ENCODE results near the gene SGO1. TPM values are rescaled to one million over a fixed set of nuclear protein-coding genes. Genes with fewer than 3 reads are reported as not detected.
"Not testable (repeated sequence)": the region's sequence is repeated elsewhere in the genome, so short reads cannot be mapped to it uniquely, and the experiment has no call there.

The SGO1 gene
- polyA plus RNA-seq (ENCODE audit: insufficient read length in 3 of 3): 10 to 100 TPM in 2 of 3 donors, 1 to 10 TPM in 1; 8.5 to 12.5 (median 10.7) TPM
- long read RNA-seq, donor 1, partial matches to known transcripts: 0 of 1 reads
- long read RNA-seq, donor 1, other reads (novel, unspliced or antisense): 0 of 1 reads
- long read RNA-seq, donor 2: 0 reads
- long read RNA-seq, donor 3: 0 reads
- long read RNA-seq, donor 4: 0 reads
- long read RNA-seq, donor 5: 0 reads
- long read RNA-seq, donor 6: 0 reads
- long read RNA-seq, donor 7, partial matches to known transcripts: 0 of 1 reads
- long read RNA-seq, donor 7, other reads (novel, unspliced or antisense): 0 of 1 reads
- long read RNA-seq, donor 8, partial matches to known transcripts: 9 of 9 reads
- long read RNA-seq, donor 8, other reads (novel, unspliced or antisense): 0 of 9 reads
- long read RNA-seq, donor 9, partial matches to known transcripts: 0 of 1 reads
- long read RNA-seq, donor 9, other reads (novel, unspliced or antisense): 0 of 1 reads
- long read RNA-seq, donor 10: 0 reads
- long read RNA-seq, donor 11: 0 reads
- long read RNA-seq, donor 12: 0 reads
- long read RNA-seq, donor 13, partial matches to known transcripts: 7 of 7 reads
- long read RNA-seq, donor 13, other reads (novel, unspliced or antisense): 0 of 7 reads
- long read RNA-seq, donor 14: 0 reads
- long read RNA-seq, donor 15, partial matches to known transcripts: 0 of 1 reads
- long read RNA-seq, donor 15, other reads (novel, unspliced or antisense): 0 of 1 reads
- long read RNA-seq, donor 16, partial matches to known transcripts: 0 of 2 reads
- long read RNA-seq, donor 16, other reads (novel, unspliced or antisense): 0 of 2 reads

GRCh38 chr3:20185679-20186599, at the start of gene SGO1:
SGO1 (minus strand) TSS chr3:20186206; CDS start chr3:20184027, 2,179 bp downstream.
- DNase-seq (ENCODE audit: extremely low read depth in 1 of 11, low read depth in 9 of 11, low spot score in 4 of 11): peak; percentile 95 to 99 (median 97)

- DNase-seq (ENCODE audit: extremely low read depth in 1 of 11, low read depth in 9 of 11, low spot score in 4 of 11): no peak
Observed at GRCh38 chr3:20235796-20236195, 49.8 kb upstream of the SGO1 start.

DNA sequence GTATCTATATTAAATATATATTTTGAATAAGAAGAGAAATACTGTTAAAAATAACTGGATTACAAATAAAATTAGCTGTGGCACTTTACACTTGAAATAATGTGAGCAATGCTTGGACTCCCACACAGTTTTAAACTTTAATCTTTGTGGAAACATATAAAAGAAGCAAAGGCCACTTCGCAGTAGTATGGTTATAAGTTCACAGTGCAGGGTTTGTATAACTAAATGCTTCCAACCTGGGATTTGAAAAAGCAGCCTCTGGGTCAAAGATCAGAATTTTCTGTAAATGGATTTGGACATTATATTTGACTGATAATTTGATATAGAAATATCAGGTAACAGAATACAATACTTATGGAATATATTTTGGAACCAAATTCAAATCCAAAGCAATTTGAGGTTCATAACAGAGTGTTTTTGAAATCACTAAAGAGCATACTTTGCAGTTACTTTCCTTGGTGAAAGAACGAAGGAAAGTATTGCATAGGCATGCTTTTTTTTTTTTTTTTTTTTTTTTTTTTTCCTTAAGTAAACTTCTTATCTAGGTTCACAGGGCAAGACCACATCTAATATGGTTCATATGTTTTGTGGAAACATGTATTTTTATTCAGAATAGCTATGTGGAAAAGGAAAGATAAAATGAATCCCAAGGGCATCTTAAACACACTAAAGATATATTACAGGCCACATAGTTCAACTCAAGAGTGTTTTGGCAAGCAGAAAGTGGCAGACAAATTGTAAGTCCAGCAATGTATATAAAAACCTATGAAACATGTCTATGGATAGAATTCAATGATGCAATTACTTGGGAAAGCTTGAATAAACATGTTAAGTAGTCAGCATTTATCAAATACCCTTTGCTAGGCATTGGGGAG, 47.1 kb upstream of the SGO1 start:
- peak in 9 of 11 donors; percentile 10 to 32 (median 21) for DNase-seq (ENCODE audit: extremely low read depth in 1 of 11, low read depth in 9 of 11, low spot score in 4 of 11)

GRCh38 chr3:20230954-20231353, 44.9 kb upstream of the SGO1 start:
- no peak for DNase-seq (ENCODE audit: extremely low read depth in 1 of 11, low read depth in 9 of 11, low spot score in 4 of 11)

DNA sequence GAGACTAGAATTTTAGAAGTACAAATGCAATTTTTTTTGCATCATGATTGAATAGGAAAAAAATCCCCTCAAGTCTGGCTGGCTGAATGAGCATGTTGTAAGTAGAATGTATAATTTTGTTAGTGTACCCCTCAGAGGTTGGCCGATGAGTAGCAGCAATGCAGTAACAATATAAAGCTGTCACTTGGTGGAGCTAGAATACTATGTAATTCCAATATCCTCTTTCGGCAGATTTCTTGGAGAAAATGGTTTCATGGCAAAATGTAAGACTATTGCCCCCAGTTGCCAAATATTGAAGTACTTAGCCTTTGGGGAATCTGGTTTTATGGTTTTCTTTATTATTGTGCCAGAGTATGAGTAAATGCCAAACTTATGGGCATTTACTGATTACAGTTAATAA, 39.8 kb upstream of the SGO1 start:
- peak in 6 of 11 donors; percentile 13 to 32 (median 22) for DNase-seq (ENCODE audit: extremely low read depth in 1 of 11, low read depth in 9 of 11, low spot score in 4 of 11)

DNA sequence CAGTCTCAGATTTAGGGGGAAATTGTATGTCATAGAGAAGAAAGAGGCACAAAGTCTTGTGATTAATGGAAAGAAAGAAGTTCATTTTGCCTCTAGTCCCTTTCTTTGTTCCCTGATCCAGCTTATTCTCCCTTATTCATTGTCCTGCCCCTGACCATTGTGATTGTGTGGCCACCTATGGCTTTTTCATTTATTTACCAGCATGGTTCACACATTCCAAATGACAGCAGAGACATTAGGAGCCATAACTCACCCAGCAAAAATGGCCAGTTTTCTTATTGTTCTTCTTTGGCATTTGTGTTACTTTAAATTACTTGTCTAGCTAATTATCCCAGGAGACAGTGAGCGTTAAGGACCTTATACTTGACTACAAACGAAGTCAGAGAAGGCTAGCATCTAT, 36.3 kb upstream of the SGO1 start:
- DNase-seq (ENCODE audit: extremely low read depth in 1 of 11, low read depth in 9 of 11, low spot score in 4 of 11): no peak

GRCh38 chr3:20218215-20218614, 32.2 kb upstream of the SGO1 start:
- no peak for DNase-seq (ENCODE audit: extremely low read depth in 1 of 11, low read depth in 9 of 11, low spot score in 4 of 11)

DNA sequence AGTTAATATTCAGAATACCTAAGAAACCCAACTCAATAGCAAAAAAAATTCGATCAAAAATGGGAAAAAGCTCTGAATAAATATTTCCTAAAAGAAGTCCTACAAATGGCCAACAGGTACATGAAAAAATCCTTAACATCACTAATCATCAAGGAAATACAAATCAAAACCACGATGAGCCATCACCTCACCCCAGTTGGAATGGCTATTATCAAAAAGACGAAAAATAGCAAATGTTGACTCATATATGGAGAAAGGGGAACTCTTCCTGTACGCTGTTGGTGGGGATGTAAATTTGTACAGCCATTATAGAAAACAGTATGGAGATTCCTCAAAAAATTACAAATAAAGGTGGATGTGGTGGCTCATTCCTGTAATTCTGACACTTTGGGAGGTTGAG, 29.6 kb upstream of the SGO1 start:
- DNase-seq (ENCODE audit: extremely low read depth in 1 of 11, low read depth in 9 of 11, low spot score in 4 of 11): no peak

GRCh38 chr3:20213491-20213890, 27.5 kb upstream of the SGO1 start:
- DNase-seq (ENCODE audit: extremely low read depth in 1 of 11, low read depth in 9 of 11, low spot score in 4 of 11): not testable (repeated sequence)

GRCh38 chr3:20207945-20208344, 21.9 kb upstream of the SGO1 start:
- DNase-seq (ENCODE audit: extremely low read depth in 1 of 11, low read depth in 9 of 11, low spot score in 4 of 11): not testable (repeated sequence)

- DNase-seq (ENCODE audit: extremely low read depth in 1 of 11, low read depth in 9 of 11, low spot score in 4 of 11): not testable (repeated sequence)
Observed at GRCh38 chr3:20205898-20206297, 19.9 kb upstream of the SGO1 start.

GRCh38 chr3:20201143-20201542, 15.1 kb upstream of the SGO1 start:
- DNase-seq (ENCODE audit: extremely low read depth in 1 of 11, low read depth in 9 of 11, low spot score in 4 of 11): no peak

DNA sequence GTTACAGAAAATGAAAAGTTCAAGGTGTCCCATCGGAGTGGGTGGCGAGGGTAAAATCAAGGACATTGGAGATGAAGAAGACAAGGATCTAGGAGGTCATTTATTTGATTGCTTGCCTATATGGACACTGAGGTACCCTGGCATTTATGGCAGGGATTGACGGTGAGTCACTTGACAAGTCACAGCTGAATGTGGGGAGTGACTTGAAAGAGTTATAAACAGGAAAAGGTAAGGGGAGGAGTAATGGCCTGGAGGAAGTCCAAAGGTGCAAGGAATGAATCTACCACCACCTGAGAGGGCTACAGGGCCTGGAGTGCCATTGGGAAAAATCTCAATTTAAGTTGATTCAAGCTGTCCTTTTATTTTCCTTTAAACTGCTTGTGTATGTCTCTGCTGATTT, 11.8 kb upstream of the SGO1 start:
- DNase-seq (ENCODE audit: extremely low read depth in 1 of 11, low read depth in 9 of 11, low spot score in 4 of 11): no peak

DNA sequence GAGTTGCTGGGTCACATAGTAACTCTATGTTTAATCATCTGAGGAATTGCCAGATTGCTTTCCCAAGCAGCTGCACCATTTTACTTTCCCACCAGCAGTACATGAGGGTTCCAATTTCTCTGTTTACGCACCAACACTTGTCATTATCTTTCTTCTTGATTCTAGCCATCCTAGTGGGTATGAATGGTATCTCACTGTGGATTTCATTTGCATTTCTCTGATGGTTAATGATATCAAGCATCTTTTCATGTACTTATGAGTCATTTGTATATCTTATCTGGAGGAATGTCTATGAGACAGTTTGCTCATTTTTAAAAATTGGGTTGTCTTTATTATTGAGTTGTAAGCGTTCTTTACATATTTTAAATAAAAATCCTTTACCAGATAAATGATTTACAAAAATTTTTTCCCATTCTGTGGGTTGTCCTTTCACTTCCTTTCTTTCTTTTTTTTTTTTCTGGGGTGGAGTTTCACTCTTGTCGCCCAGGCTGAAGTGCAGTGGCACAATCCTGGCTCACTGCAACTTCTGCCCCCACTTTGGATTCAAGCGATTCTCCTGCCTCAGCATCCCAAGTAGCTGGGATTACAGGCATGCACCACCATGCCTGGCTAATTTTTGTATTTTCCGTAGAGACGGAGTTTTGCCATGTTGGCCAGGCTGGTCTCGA, 8.9 kb upstream of the SGO1 start:
- DNase-seq (ENCODE audit: extremely low read depth in 1 of 11, low read depth in 9 of 11, low spot score in 4 of 11): no peak

- DNase-seq (ENCODE audit: extremely low read depth in 1 of 11, low read depth in 9 of 11, low spot score in 4 of 11): no peak
Observed at GRCh38 chr3:20190991-20191390, 5.0 kb upstream of the SGO1 start.

- DNase-seq (ENCODE audit: extremely low read depth in 1 of 11, low read depth in 9 of 11, low spot score in 4 of 11): peak in 3 of 11 donors; percentile 3 to 14 (median 5)
Observed at GRCh38 chr3:20186600-20187004, 596 bp upstream of the SGO1 start.

DNA sequence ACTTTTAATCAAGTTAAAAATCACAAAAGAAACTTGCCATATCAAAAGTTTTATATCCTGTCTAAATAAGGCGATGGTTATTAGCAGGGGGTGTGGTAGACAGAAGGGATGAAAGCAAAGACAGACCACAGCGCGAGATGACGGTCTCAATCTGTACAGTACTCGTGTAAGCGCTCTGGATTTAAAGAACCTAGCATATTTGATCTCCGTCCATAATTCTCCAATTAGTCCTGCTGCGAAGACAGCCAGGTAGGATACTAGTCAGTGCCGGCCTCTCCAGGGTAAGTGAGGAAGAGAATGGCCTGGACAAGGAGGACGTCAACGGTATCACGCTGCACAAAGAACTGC, 701 bp downstream of the SGO1 start:
- DNase-seq (ENCODE audit: extremely low read depth in 1 of 11, low read depth in 9 of 11, low spot score in 4 of 11): peak in 3 of 11 donors; percentile 5 to 8 (median 6)

- DNase-seq (ENCODE audit: extremely low read depth in 1 of 11, low read depth in 9 of 11, low spot score in 4 of 11): no peak
Observed at GRCh38 chr3:20182206-20182605, 3.8 kb downstream of the SGO1 start.
